ENCODE data around the gene ZNF337.
A peak's percentile ranks its signal among the peaks of the same experiment; 100 is the strongest.
"Not testable (repeated sequence)": the region's sequence is repeated elsewhere in the genome, so short reads cannot be mapped to it uniquely, and the experiment has no call there.

Gene ZNF337

GRCh38 chr20:25696371-25697131, at the start of gene ZNF337:
TSS of gene ZNF337 (minus strand) at chr20:25696853. CDS start at chr20:25686417, 10,436 bp downstream.
- DNase-seq (ENCODE audit: low read depth): peak; percentile 72

DNA sequence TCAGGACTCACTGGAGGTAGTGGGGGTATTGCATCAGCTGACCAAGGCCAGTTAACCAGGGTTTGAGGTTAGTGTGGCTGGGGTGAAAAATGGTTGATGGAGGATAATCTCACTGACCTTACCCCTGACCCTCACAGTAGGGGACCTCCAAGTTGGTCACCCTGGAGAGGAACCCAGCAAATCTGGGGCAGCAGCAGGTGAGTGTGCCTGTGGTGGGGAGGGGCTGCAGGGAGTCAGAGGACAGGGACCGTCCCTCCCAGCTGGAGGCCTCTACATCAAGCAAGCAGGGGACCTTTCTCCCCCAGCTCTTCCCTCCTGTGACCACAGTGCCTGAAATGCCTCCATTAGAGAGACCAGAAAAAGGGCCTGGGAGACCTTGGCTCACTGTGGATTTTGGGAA, 49.1 kb upstream of the ZNF337 start:
- DNase-seq (ENCODE audit: low read depth): no peak

GRCh38 chr20:25745100-25745499, 48.4 kb upstream of the ZNF337 start:
- no peak for DNase-seq (ENCODE audit: low read depth)

DNA sequence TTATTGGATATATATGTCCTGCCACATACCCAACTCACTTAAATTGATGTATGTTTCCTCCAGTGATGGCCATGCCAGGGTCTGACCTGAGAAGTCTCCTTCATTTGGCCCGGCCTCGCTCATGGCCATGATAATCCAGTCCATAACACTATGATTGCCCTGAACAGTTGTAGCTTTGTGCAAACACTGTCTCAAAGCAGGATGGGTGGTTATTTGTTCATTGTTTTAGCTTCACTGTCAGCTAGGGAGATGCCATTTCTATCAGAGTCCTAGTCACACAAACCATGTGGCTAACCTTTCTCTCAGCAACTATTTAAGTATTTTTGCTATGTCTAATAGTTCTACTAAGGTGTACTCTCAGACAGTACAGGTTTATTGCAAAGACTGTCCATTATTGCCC, 47.6 kb upstream of the ZNF337 start:
- no peak for DNase-seq (ENCODE audit: low read depth)

- DNase-seq (ENCODE audit: low read depth): no peak
Measured at GRCh38 chr20:25741088-25741487, 44.4 kb upstream of the ZNF337 start.

GRCh38 chr20:25739615-25740320, 43.1 kb upstream of the ZNF337 start:
- no peak for DNase-seq (ENCODE audit: low read depth)

GRCh38 chr20:25738198-25738597, 41.5 kb upstream of the ZNF337 start:
- peak; percentile 8 for DNase-seq (ENCODE audit: low read depth)

- DNase-seq (ENCODE audit: low read depth): no peak
Measured at GRCh38 chr20:25733903-25734302, 37.2 kb upstream of the ZNF337 start.

- DNase-seq (ENCODE audit: low read depth): no peak
Measured at GRCh38 chr20:25730862-25731261, 34.2 kb upstream of the ZNF337 start.

- no peak for DNase-seq (ENCODE audit: low read depth)
Measured at GRCh38 chr20:25726357-25726756, 29.7 kb upstream of the ZNF337 start.

GRCh38 chr20:25725639-25726038, 29.0 kb upstream of the ZNF337 start:
- DNase-seq (ENCODE audit: low read depth): no peak

DNA sequence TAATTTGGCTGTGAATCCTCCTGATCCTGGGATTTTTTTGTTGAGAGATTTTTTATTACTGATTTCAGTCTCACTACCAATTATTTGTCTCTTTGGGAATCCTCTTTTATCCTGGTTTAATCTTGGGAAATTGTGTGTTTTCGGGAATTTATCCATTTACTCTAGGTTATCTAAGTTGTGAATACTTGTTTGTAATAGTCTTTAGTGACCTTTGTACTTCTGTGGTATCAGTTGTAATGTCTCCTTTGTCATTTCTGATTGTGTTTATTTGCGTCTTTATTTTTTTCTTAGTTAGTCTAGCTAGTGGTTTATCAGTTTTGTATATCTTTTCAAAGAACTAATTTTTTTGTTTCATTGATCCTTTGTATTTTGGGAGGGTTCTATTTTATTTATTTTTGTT, 27.3 kb upstream of the ZNF337 start:
- DNase-seq (ENCODE audit: low read depth): no peak

- no peak for DNase-seq (ENCODE audit: low read depth)
Measured at GRCh38 chr20:25720285-25720684, 23.6 kb upstream of the ZNF337 start.

DNA sequence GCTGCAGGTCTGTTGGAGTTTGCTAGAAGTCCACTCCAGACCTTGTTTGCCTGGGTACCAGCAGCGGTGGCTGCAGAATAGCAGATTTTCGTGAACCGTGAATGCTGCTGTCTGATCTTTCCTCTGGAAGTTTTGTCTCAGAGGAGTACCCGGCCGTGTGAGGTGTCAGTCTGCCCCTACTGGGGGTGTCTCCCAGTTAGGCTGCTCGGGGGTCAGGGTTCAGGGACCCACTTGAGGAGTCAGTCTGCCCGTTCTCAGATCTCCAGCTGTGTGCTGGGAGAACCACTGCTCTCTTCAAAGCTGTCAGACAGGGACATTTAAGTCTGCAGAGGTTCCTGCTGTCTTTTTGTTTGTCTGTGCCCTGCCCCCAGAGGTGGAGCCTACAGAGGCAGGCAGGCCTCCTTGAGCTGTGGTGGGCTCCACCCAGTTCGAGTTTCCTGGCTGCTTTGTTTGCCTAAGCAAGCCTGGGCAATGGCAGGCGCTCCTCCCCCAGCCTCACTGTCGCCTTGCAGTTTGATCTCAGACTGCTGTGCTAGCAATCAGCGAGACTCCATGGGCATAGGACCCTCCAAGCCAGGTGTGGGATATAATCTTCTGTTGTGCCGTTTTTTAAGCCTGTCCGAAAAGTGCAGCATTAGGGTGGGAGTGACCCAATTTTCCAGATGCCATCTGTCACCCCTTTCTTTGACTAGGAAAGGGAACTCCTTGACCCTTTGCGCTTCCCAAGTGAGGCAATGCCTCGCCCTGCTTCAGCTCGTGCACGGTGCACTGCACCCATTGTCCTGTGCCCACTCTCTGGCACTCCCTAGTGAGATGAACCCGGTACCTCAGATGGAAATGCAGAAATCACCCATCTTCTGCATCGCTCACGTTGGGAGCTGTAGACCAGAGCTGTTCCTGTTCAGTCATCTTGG, 22.5 kb upstream of the ZNF337 start:
- DNase-seq (ENCODE audit: low read depth): not testable (repeated sequence)

- DNase-seq (ENCODE audit: low read depth): no peak
Measured at GRCh38 chr20:25707695-25708094, 11.0 kb upstream of the ZNF337 start.

DNA sequence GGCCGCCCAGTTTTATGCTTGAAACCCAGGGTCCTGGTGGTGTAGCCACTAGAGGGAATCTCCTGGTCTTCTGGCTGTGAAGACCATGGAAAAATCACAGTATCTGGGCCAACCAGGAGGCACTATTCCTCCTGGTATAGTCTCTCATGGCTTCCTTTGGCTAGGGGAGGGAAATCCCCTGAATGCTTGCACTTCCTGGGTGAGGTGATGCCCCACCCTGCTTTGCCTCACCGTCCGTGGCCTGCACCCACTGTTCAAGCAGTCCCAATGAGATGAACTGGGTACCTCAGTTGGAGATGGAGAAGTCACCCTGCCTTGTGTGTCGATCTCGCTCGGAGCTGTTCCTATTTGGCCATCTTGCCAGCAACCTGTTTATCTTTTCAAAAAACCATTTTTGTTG, 10.1 kb upstream of the ZNF337 start:
- no peak for DNase-seq (ENCODE audit: low read depth)

DNA sequence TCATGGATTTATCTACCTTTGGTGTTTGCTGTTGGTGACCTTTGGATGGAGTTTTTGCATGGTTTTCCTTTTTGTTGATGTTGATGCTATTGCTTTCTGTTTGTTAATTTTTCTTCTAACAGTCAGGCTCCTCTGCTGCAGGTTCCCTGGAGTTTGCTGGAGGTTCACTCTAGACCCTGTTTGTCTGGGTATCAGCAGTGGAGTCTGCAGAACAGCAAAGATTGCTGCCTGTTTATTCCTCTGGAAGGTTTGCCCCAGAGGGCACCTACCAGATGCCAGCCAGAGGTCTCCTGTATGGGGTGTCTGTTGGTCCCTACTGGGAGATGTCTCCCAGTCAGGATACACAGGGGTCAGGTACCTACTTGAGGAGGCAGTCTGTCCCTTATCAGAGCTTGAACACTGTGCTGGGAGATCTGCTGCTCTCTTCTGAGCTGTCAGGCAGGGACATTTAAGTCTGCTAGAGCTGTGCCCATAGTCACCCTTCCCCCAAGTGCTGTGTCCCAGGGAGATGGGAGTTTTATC, 9.2 kb upstream of the ZNF337 start:
- no peak for DNase-seq (ENCODE audit: low read depth)

GRCh38 chr20:25704303-25704702, 7.7 kb upstream of the ZNF337 start:
- DNase-seq (ENCODE audit: low read depth): not testable (repeated sequence)

- not testable (repeated sequence) for DNase-seq (ENCODE audit: low read depth)
Measured at GRCh38 chr20:25700835-25701234, 4.2 kb upstream of the ZNF337 start.

- no peak for DNase-seq (ENCODE audit: low read depth)
Measured at GRCh38 chr20:25699914-25700313, 3.3 kb upstream of the ZNF337 start.

DNA sequence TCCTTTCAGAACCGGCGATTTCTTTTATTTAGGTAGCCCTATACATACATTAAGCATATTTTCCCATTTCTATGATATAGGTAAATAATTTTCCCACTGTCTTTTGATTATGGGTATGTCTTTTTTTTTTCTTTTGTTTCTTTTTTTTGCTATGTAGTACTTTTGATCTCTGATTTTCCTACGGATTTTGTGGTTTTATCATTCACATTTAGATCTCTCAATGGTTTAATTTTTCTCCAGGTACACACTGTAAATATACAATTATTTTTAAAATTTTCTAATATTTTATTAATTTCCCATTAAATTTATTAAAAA, 436 bp upstream of the ZNF337 start:
- DNase-seq (ENCODE audit: low read depth): no peak

Data from non-pigmented ciliary epithelial cell (primary cell).